Measurements from ENCODE around the gene CCDC88C.
"Not testable (repeated sequence)": the region's sequence is repeated elsewhere in the genome, so short reads cannot be mapped to it uniquely, and the experiment has no call there.

CCDC88C gene

GRCh38 chr14:91237219-91237618 is 180.4 kb downstream of the CCDC88C start:
- no peak for DNase-seq

- DNase-seq = no peak
Observed at GRCh38 chr14:91235841-91236240, 181.8 kb downstream of the CCDC88C start.

- no peak for DNase-seq
Observed at GRCh38 chr14:91234791-91235114, 182.9 kb downstream of the CCDC88C start.

- DNase-seq = no peak
Observed at GRCh38 chr14:91233936-91234790, 183.5 kb downstream of the CCDC88C start.

GRCh38 chr14:91232603-91233002 is 185.0 kb downstream of the CCDC88C start:
- no peak for DNase-seq

GRCh38 chr14:91232052-91232451 is 185.6 kb downstream of the CCDC88C start:
- no peak for DNase-seq

GRCh38 chr14:91231446-91231845 is 186.2 kb downstream of the CCDC88C start:
- no peak for DNase-seq

GRCh38 chr14:91230397-91231035 is 187.1 kb downstream of the CCDC88C start:
- DNase-seq = no peak

GRCh38 chr14:91229743-91230200 is 187.8 kb downstream of the CCDC88C start:
- DNase-seq = no peak

- no peak for DNase-seq
Observed at GRCh38 chr14:91229005-91229382, 188.6 kb downstream of the CCDC88C start.

- no peak for DNase-seq
Observed at GRCh38 chr14:91228112-91229004, 189.3 kb downstream of the CCDC88C start.

GRCh38 chr14:91227183-91227628 is 190.4 kb downstream of the CCDC88C start:
- no peak for DNase-seq

GRCh38 chr14:91226360-91226759 is 191.3 kb downstream of the CCDC88C start:
- not testable (repeated sequence) for DNase-seq

GRCh38 chr14:91225025-91225424 is 192.6 kb downstream of the CCDC88C start:
- no peak for DNase-seq

- DNase-seq = no peak
Observed at GRCh38 chr14:91223028-91223783, 194.4 kb downstream of the CCDC88C start.
